Panc1 (cell line): ENCODE measurements around the gene PROSER1.

Source experiments
- CTCF ChIP-seq: fragments of 450-650 bp; IDR thresholded peaks from 2 replicates; pipeline ENCODE4 v1.5.1; 2017; ENCODE audit warnings: mild to moderate bottlenecking
- POLR2AphosphoS5 ChIP-seq: IDR thresholded peaks from 2 replicates; pipeline ENCODE4 v1.6.1; 2012; ENCODE audit warnings: mild to moderate bottlenecking, low read depth, low read length, moderate library complexity
- REST ChIP-seq, 2 experiments: IDR thresholded peaks; 2 replicates each; pipeline ENCODE4 v1.6.1; 2011 to 2012; ENCODE audit warnings: low read depth in 2 of 2, control low read depth in 1 of 2, low read length in 1 of 2, mild to moderate bottlenecking in 1 of 2, moderate library complexity in 1 of 2; ENCODE audit not compliant: insufficient read depth in 1 of 2
- SIN3A ChIP-seq: IDR thresholded peaks from 2 replicates; pipeline ENCODE4 v1.6.1; 2012; ENCODE audit warnings: low read depth, mild to moderate bottlenecking, low read length, moderate library complexity, borderline replicate concordance; ENCODE audit not compliant: insufficient read depth

GRCh38 chr13:39072842-39073241 is 35.0 kb upstream of the PROSER1 start:
- no peak for TF ChIP-seq CTCF
- no peak for TF ChIP-seq REST (IDR thresholded peaks at IDR 0.05; ENCODE audit: insufficient read depth in 1 of 2, low read depth in 2 of 2, low read length in 1 of 2)
- TF ChIP-seq SIN3A, result no peak
- no peak for TF ChIP-seq POLR2AphosphoS5
